ENCODE data around the gene TRIM66.

Gene TRIM66

GRCh38 chr11:8617063-8617462 is 65.4 kb downstream of the TRIM66 start:
- DNase-seq (ENCODE audit: extremely low spot score, insufficient read length, low read depth), result no peak
- no peak for FAIRE-seq

GRCh38 chr11:8615291-8616032 is 67.0 kb downstream of the TRIM66 start:
- DNase-seq (ENCODE audit: extremely low spot score, insufficient read length, low read depth), result no peak
- no peak for FAIRE-seq

GRCh38 chr11:8614497-8614896 is 68.0 kb downstream of the TRIM66 start:
- FAIRE-seq, result no peak
- DNase-seq (ENCODE audit: extremely low spot score, insufficient read length, low read depth), result no peak

GRCh38 chr11:8613036-8613435 is 69.4 kb downstream of the TRIM66 start:
- FAIRE-seq (no peak), DNase-seq (ENCODE audit: extremely low spot score, insufficient read length, low read depth) (no peak)

- no peak for DNase-seq (ENCODE audit: extremely low spot score, insufficient read length, low read depth)
- FAIRE-seq, result no peak
These were observed 69.9 kb downstream of the TRIM66 start for GRCh38 chr11:8612522-8612921.

- no peak for DNase-seq (ENCODE audit: extremely low spot score, insufficient read length, low read depth)
- no peak for FAIRE-seq
These were observed 71.8 kb downstream of the TRIM66 start for GRCh38 chr11:8610532-8611116.

GRCh38 chr11:8608652-8609051 is 73.8 kb downstream of the TRIM66 start:
- no peak for FAIRE-seq
- DNase-seq (ENCODE audit: extremely low spot score, insufficient read length, low read depth), result no peak

GRCh38 chr11:8605971-8606563 is 76.4 kb downstream of the TRIM66 start:
- FAIRE-seq (no peak), DNase-seq (ENCODE audit: extremely low spot score, insufficient read length, low read depth) (no peak)

- FAIRE-seq (peak; percentile 73), DNase-seq (ENCODE audit: extremely low spot score, insufficient read length, low read depth) (no peak)
These were observed 78.3 kb downstream of the TRIM66 start for GRCh38 chr11:8604078-8604723.

- FAIRE-seq (no peak), DNase-seq (ENCODE audit: extremely low spot score, insufficient read length, low read depth) (no peak)
These were observed 78.8 kb downstream of the TRIM66 start for GRCh38 chr11:8603696-8604077.

GRCh38 chr11:8601376-8602133 is 80.9 kb downstream of the TRIM66 start:
- no peak for FAIRE-seq
- DNase-seq (ENCODE audit: extremely low spot score, insufficient read length, low read depth), result no peak

- DNase-seq (ENCODE audit: extremely low spot score, insufficient read length, low read depth) (no peak), FAIRE-seq (no peak)
These were observed 84.0 kb downstream of the TRIM66 start for GRCh38 chr11:8598506-8598905.

- FAIRE-seq (no peak), DNase-seq (ENCODE audit: extremely low spot score, insufficient read length, low read depth) (no peak)
These were observed 85.3 kb downstream of the TRIM66 start for GRCh38 chr11:8597182-8597581.

GRCh38 chr11:8596504-8597046 is 85.9 kb downstream of the TRIM66 start:
- no peak for DNase-seq (ENCODE audit: extremely low spot score, insufficient read length, low read depth)
- no peak for FAIRE-seq

- peak; percentile 76 for FAIRE-seq
- peak; percentile 82 for DNase-seq (ENCODE audit: extremely low spot score, insufficient read length, low read depth)
These were observed 88.2 kb downstream of the TRIM66 start, which contains the start of gene STK33 for GRCh38 chr11:8593935-8594909. STK33 (minus strand) TSS chr11:8594228; CDS start chr11:8474905, 119,323 bp downstream.

GRCh38 chr11:8593455-8593854 is 89.0 kb downstream of the TRIM66 start:
- no peak for FAIRE-seq
- DNase-seq (ENCODE audit: extremely low spot score, insufficient read length, low read depth), result no peak

- FAIRE-seq, result no peak
- DNase-seq (ENCODE audit: extremely low spot score, insufficient read length, low read depth), result no peak
These were observed 94.5 kb downstream of the TRIM66 start for GRCh38 chr11:8587915-8588314.

GRCh38 chr11:8586805-8587204 is 95.7 kb downstream of the TRIM66 start:
- FAIRE-seq (no peak), DNase-seq (ENCODE audit: extremely low spot score, insufficient read length, low read depth) (no peak)

GRCh38 chr11:8586184-8586583 is 96.3 kb downstream of the TRIM66 start:
- DNase-seq (ENCODE audit: extremely low spot score, insufficient read length, low read depth) (no peak), FAIRE-seq (no peak)

Measured in GM18507 (cell line).